ENCODE results near the gene CATSPERD. TPM values are rescaled to one million over a fixed set of nuclear protein-coding genes. Genes with fewer than 3 reads are reported as not detected.

CATSPERD gene
- total and polyA plus RNA-seq, 9 donors = 0.67 to 4.5 TPM; not detected in 7

- WGBS, 3 donors = 55 to 69% (median 66%) methylated on average over 10 of the region's 10 CpGs
- TF ChIP-seq CTCF (IDR thresholded peaks at IDR 0.05) (no peak), EP300 (IDR thresholded peaks at IDR 0.05) (no peak), POLR2A (IDR thresholded peaks at IDR 0.05) (no peak)
- no peak for DNase-seq
- intact Hi-C loops (cut with DNase I) = loop anchor here in 1 of 4 donors (10.0 kb wide), 1 partner anchor 85 kb away; no protein-coding TSS in a partner anchor
- Histone ChIP-seq H3K9me3 (no peaks in the 10 kb centered on the region), H3K36me3 (no peaks in the 10 kb centered on the region), H3K4me3 (no peak overlapping the region), H3K4me1 (ENCODE audit: insufficient read depth) (no peaks in the 10 kb centered on the region), H3K27me3 (no peaks in the 10 kb centered on the region), H3K27ac (no peak overlapping the region)
Measured at GRCh38 chr19:5809469-5809868, 89.0 kb downstream of the CATSPERD start.

- H3K27ac ChIP-seq = no peak overlapping the region
- H3K4me3 ChIP-seq = no peak overlapping the region
- 81 to 90% (median 85%) methylated on average over 4 of the region's 4 CpGs for WGBS, 3 donors
- intact Hi-C loops (cut with DNase I) = no loop called here
- no peak for DNase-seq
- H3K4me1 ChIP-seq (ENCODE audit: insufficient read depth) = no peaks in the 10 kb centered on the region
- H3K9me3 ChIP-seq = no peaks in the 10 kb centered on the region
- H3K27me3 ChIP-seq = no peaks in the 10 kb centered on the region
- no peaks in the 10 kb centered on the region for H3K36me3 ChIP-seq
- TF ChIP-seq POLR2A (IDR thresholded peaks at IDR 0.05) (no peak), EP300 (IDR thresholded peaks at IDR 0.05) (no peak)
Measured at GRCh38 chr19:5811117-5811516, 90.7 kb downstream of the CATSPERD start.

- Histone ChIP-seq H3K9me3 (no peaks in the 10 kb centered on the region), H3K36me3 (no peaks in the 10 kb centered on the region), H3K4me3 (no peak overlapping the region), H3K27ac (no peak overlapping the region), H3K4me1 (ENCODE audit: insufficient read depth) (no peaks in the 10 kb centered on the region), H3K27me3 (no peaks in the 10 kb centered on the region)
- intact Hi-C loops (cut with DNase I) = no loop called here
- TF ChIP-seq CTCF (IDR thresholded peaks at IDR 0.05) (no peak), EP300 (IDR thresholded peaks at IDR 0.05) (no peak), POLR2A (IDR thresholded peaks at IDR 0.05) (no peak)
- WGBS, 3 donors = 58 to 68% (median 60%) methylated on average over 9 of the region's 9 CpGs
- DNase-seq = no peak
Measured at GRCh38 chr19:5814123-5814851, 93.8 kb downstream of the CATSPERD start.

GRCh38 chr19:5814852-5815246, 94.4 kb downstream of the CATSPERD start:
- Histone ChIP-seq H3K4me3 (no peak overlapping the region), H3K36me3 (no peaks in the 10 kb centered on the region), H3K4me1 (ENCODE audit: insufficient read depth) (no peaks in the 10 kb centered on the region), H3K9me3 (no peaks in the 10 kb centered on the region), H3K27ac (no peak overlapping the region), H3K27me3 (no peaks in the 10 kb centered on the region)
- intact Hi-C loops (cut with DNase I) = no loop called here
- 29 to 46% (median 35%) methylated on average over 11 of the region's 11 CpGs for WGBS, 3 donors
- no peak for DNase-seq
- TF ChIP-seq CTCF (IDR thresholded peaks at IDR 0.05) (no peak), POLR2A (IDR thresholded peaks at IDR 0.05) (no peak), EP300 (IDR thresholded peaks at IDR 0.05) (no peak)

- Histone ChIP-seq H3K4me1 (ENCODE audit: insufficient read depth) (peaks cover under 1% of the 10 kb centered on the region), H3K9me3 (no peaks in the 10 kb centered on the region), H3K27ac (no peak overlapping the region), H3K27me3 (no peaks in the 10 kb centered on the region), H3K36me3 (no peaks in the 10 kb centered on the region), H3K4me3 (no peak overlapping the region)
- no peak for DNase-seq
- intact Hi-C loops (cut with DNase I) = no loop called here
- TF ChIP-seq POLR2A (IDR thresholded peaks at IDR 0.05) (no peak), EP300 (IDR thresholded peaks at IDR 0.05) (no peak), CTCF (IDR thresholded peaks at IDR 0.05) (no peak)
- 72 to 82% (median 81%) methylated on average over 2 of the region's 2 CpGs for WGBS, 3 donors
Measured at GRCh38 chr19:5817218-5817617, 96.8 kb downstream of the CATSPERD start.

Data from ovary (tissue), 9 donors.